AG04450 (cell line): ENCODE results near the gene C5orf63. TPM values are rescaled to one million over a fixed set of nuclear protein-coding genes. Genes with fewer than 3 reads are reported as not detected.

ENCODE experiments used
- CTCF ChIA-PET: fragments of 300-600, 350-600 bp; formaldehyde crosslinking; extraction: SDS; loops from one replicate; lab custom pipeline; 2022; ENCODE audit warnings: antibody characterized with exemption, inconsistent platforms; lab: Charles Lee
- POLR2A ChIA-PET: fragments of 350-600 bp; formaldehyde crosslinking; extraction: SDS; loops from one replicate; lab custom pipeline; 2021; ENCODE audit warnings: antibody characterized with exemption, inconsistent platforms; lab: Yijun Ruan, JAX
- DNase-seq: peaks from one replicate; pipeline ENCODE4 v3.0.0-alpha.2; 2011; ENCODE audit warnings: low read depth, low spot score
- H3K27ac ChIP-seq: one replicate; pipeline ENCODE4 v1.5.1; 2012; ENCODE audit warnings: low read depth, low read length, control low read depth
- H3K27me3 ChIP-seq: one replicate; pipeline ENCODE4 v1.6.0; 2012; ENCODE audit warnings: low read length; ENCODE audit not compliant: control insufficient read depth, insufficient read depth
- H3K4me3 ChIP-seq: 2 replicates; pipeline ENCODE4 v1.5.1; 2011; ENCODE audit warnings: mild to moderate bottlenecking, low read depth, low read length, control low read depth
- H3K9me3 ChIP-seq: 2 replicates; pipeline ENCODE4 v1.5.1; 2012; ENCODE audit warnings: low read length; ENCODE audit not compliant: control insufficient read depth, insufficient read depth
- CTCF ChIP-seq: IDR thresholded peaks from 2 replicates; pipeline ENCODE4 v1.5.1; 2011; ENCODE audit warnings: low read depth, low read length, control low read depth, inconsistent platforms
- polyA plus RNA-seq: library from polyadenylated mRNA; depleted of rRNA; stranded (reverse); fragments of >200 nt; gene quantifications from 2 replicates; pipeline ENCODE4 v1.2.3, GENCODE V29; 2011

Gene C5orf63
- polyA plus RNA-seq, 1 experiment, result 2.9 TPM

DNA sequence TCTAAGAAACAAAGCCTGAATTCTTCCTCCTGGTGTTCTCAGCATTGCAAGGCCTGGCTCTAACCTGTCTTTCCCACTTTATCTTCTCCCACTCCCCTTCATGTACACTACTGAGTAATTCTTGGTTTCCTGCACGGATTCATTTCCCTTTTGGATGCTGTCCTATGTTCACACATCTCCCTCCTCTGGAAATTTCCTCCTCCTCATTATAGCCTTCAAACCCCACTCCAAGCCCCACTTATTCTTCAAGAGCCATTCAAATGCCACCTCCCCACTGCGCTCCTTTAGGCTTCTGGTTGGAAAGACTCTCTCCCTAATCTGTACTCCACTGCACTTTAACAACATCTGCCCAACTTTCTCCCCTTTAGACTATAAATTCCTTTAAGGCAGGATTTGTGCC lies 28.2 kb upstream of the C5orf63 start:
- no peak for TF ChIP-seq CTCF
- Histone ChIP-seq H3K27me3 (no peaks in the 10 kb centered on the region), H3K9me3 (no peaks in the 10 kb centered on the region), H3K4me3 (no peak overlapping the region), H3K27ac (no peak overlapping the region)
- POLR2A ChIA-PET, result no interaction called here
- CTCF ChIA-PET, result no interaction called here
- DNase-seq, result no peak

GRCh38 chr5:127098241-127098640 lies 24.9 kb upstream of the C5orf63 start:
- no peaks in the 10 kb centered on the region for H3K9me3 ChIP-seq
- no peak overlapping the region for H3K27ac ChIP-seq
- no peak for TF ChIP-seq CTCF
- ChIA-PET CTCF (no interaction called here), POLR2A (no interaction called here)
- H3K4me3 ChIP-seq, result no peak overlapping the region
- no peaks in the 10 kb centered on the region for H3K27me3 ChIP-seq
- DNase-seq, result no peak

DNA sequence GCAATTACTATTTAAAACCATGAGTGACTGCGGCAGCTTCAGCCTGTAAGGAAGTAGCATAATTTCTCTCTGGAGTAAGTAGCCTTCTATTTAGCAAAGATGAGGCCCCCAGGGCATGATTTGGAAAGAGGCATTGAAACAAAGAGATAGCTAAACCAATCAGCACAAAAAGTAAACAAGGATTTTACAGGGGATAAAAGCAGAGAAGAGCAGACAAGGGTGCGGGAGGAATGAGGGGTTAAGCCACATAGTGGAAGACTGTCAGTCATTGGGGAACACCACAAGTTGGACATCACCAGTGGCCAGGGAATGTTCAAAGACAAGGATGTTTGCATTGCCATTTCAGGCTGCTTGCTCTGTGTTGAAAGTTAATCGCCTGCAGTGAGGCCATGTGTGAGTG lies 24.0 kb upstream of the C5orf63 start:
- Histone ChIP-seq H3K9me3 (no peaks in the 10 kb centered on the region), H3K27ac (no peak overlapping the region), H3K4me3 (no peak overlapping the region), H3K27me3 (no peaks in the 10 kb centered on the region)
- TF ChIP-seq CTCF, result no peak
- ChIA-PET POLR2A (no interaction called here), CTCF (no interaction called here)
- DNase-seq, result no peak

DNA sequence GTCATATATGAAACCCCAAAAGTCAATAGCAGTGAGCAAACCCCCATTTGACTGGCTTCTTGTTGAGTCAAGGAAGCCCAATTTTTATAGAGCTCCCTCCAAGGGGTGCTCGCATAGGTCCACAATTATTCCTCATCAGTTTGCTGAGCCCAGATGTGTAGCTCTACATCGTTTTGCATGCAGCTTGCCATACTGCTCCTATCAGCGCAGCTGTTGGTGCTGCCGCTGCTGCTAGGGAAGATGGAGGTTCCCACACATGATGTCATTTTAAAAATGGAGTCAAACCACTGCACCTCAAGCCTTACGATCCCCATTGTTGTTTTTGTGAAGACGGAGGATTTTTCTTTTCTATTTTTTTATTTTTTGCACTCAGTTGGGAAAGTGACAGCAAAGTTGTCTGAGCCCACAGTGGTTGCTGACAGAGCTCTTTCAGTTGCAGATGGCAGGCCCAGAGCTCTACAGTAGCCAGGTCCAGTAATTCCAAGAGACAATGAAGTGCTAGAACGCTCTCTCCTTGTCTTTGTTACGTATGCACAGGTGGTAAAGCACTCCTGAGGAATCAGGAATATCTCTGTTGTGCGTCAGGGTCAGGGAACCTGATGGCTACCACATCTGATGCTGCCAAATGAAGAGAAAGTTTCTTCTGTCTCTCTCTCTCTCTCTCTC lies 23.2 kb upstream of the C5orf63 start:
- Histone ChIP-seq H3K4me3 (no peak overlapping the region), H3K9me3 (no peaks in the 10 kb centered on the region), H3K27ac (no peak overlapping the region), H3K27me3 (no peaks in the 10 kb centered on the region)
- POLR2A ChIA-PET, result no interaction called here
- no peak for DNase-seq
- CTCF ChIA-PET, result no interaction called here
- TF ChIP-seq CTCF, result no peak

DNA sequence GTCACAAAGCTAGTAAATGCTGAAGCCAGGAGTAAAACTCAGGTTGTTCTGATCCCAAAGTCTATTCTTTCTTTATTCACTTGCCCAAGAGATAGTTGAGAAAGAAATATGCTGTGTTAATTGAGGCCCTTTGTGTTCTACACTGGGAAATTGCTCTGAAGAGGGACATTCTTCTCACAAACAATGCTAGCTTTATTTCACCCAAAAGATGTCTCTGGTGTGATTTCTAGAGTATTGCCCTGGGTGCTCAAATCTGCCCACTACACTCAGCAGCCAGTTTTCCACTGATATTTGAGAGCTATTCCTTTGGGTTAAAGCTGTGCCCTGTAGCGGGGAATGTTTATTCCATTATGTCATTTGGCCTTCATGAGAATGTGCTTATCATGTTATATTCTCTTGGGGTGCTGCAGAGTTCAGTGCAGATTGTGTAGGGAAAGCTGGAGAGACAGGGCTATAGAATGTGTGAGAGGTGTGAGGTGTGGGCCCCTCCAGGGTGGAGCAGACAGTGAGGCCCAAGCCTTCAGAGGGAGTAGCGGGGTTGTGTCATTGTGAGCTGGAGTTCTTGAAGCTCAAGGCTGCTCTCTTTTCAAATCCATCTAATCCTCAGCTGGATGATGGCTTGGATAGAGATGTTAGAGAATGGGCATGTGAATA lies 21.0 kb upstream of the C5orf63 start:
- CTCF ChIA-PET, result interaction anchor here (0.7 to 1.0 kb wide), 2 partner anchors 31 to 399 kb away, joined by 3 to 4 read pairs; no protein-coding TSS in a partner anchor

More for the DNA sequence above, 21.0 kb upstream of the C5orf63 start:
- Histone ChIP-seq H3K9me3 (no peaks in the 10 kb centered on the region), H3K27me3 (no peaks in the 10 kb centered on the region), H3K4me3 (no peak overlapping the region), H3K27ac (no peak overlapping the region)
- no peak for DNase-seq
- POLR2A ChIA-PET, result no interaction called here
- TF ChIP-seq CTCF, result no peak
